ENCODE results near the gene INPP5A.

INPP5A gene

DNA sequence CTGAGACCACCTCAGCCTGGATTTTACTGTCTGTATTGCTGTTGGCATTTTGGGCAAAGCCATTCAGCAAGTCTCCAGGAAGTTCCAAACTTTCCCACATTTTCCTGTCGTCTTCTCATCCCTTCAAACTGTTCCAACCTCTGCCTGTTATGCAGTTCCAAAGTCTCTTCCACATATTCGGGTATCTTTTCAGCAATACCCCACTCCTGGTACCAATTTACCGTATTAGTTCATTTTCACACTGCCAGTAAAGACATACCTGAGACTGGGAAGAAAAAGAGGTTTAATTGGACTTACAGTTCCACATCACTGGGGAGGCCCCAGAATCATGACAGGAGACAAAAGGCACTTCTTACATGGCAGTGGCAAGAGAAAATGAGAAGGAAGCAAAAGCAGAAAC lies 62.8 kb downstream of the INPP5A start:
- H3K27me3 Mint-ChIP-seq (ENCODE audit: low read depth): no peaks in the 10 kb centered on the region
- H3K4me3 Mint-ChIP-seq: no peak overlapping the region
- H3K36me3 Mint-ChIP-seq (ENCODE audit: low read depth): peaks cover 29% of the 10 kb centered on the region
- no peak for TF ChIP-seq CTCF (IDR thresholded peaks at IDR 0.05; ENCODE audit: unreplicated experiment in 3 of 3)
- peaks cover 28% of the 10 kb centered on the region for H3K4me1 Mint-ChIP-seq
- H3K9me3 Mint-ChIP-seq: peaks cover 38% of the 10 kb centered on the region
- no peak overlapping the region for H3K27ac Mint-ChIP-seq

DNA sequence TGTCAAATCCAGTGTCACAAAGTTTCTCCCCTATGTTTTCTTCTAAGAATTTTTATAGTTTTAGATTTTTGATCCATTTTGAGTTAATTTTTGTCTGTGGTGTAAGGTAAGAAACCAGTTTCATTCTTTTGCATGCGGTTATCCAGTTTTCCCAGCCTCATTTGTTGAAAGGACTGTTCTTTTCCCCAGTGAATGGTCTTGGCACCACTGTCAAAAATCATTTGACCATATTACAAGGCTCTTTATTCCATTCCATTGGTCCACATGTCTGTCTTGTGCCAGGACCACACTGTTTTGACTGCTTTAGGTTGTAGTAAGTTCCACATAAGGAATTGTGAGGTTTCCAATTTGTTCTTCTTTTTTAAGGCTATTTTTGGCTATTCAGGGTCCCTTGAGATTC lies 64.0 kb downstream of the INPP5A start:
- Mint-ChIP-seq H3K27me3 (ENCODE audit: low read depth) (no peaks in the 10 kb centered on the region), H3K4me3 (no peak overlapping the region), H3K27ac (no peak overlapping the region), H3K4me1 (peaks cover 29% of the 10 kb centered on the region), H3K36me3 (ENCODE audit: low read depth) (peaks cover 32% of the 10 kb centered on the region), H3K9me3 (peaks cover 40% of the 10 kb centered on the region)
- TF ChIP-seq CTCF (IDR thresholded peaks at IDR 0.05; ENCODE audit: unreplicated experiment in 3 of 3): no peak

DNA sequence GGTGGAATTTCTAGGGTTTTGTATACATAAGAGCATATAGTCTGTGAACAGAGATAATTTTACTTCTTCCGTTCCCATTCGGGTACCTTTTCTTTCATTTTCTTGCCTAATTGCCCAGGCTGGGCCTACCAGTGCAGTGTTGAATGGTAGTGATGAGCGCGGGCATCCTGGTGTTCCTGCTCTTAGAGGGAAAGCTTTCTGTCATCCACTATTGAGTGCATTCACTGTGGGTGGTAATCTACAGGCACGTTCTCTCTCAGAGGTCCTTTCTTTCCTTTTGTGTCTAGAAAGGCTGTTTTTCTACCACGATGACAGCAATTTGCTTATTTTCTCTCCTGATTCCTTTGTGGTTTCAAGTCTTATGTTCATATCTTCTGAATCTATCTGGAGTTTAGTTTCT lies 65.0 kb downstream of the INPP5A start:
- no peak overlapping the region for H3K4me3 Mint-ChIP-seq
- H3K27ac Mint-ChIP-seq: peak overlapping the region in 1 of 3 experiments; percentile 3
- peaks cover 31% of the 10 kb centered on the region for H3K4me1 Mint-ChIP-seq
- H3K9me3 Mint-ChIP-seq: peaks cover 40% of the 10 kb centered on the region
- no peak for TF ChIP-seq CTCF (IDR thresholded peaks at IDR 0.05; ENCODE audit: unreplicated experiment in 3 of 3)
- peaks cover 32% of the 10 kb centered on the region for H3K36me3 Mint-ChIP-seq (ENCODE audit: low read depth)
- peaks cover 5% of the 10 kb centered on the region for H3K27me3 Mint-ChIP-seq (ENCODE audit: low read depth)

- H3K9me3 Mint-ChIP-seq: peaks cover 36% of the 10 kb centered on the region
- peaks cover 25% of the 10 kb centered on the region for H3K4me1 Mint-ChIP-seq
- no peak overlapping the region for H3K27ac Mint-ChIP-seq
- TF ChIP-seq CTCF (IDR thresholded peaks at IDR 0.05; ENCODE audit: unreplicated experiment in 3 of 3): no peak
- no peak overlapping the region for H3K4me3 Mint-ChIP-seq
- peaks cover 5% of the 10 kb centered on the region for H3K27me3 Mint-ChIP-seq (ENCODE audit: low read depth)
- H3K36me3 Mint-ChIP-seq (ENCODE audit: low read depth): peaks cover 27% of the 10 kb centered on the region
Observed at GRCh38 chr10:132603851-132604533, 66.4 kb downstream of the INPP5A start.

- Mint-ChIP-seq H3K36me3 (ENCODE audit: low read depth) (peaks cover 27% of the 10 kb centered on the region), H3K4me1 (peaks cover 25% of the 10 kb centered on the region), H3K9me3 (peaks cover 36% of the 10 kb centered on the region), H3K27me3 (ENCODE audit: low read depth) (peaks cover 5% of the 10 kb centered on the region), H3K4me3 (no peak overlapping the region), H3K27ac (no peak overlapping the region)
- no peak for TF ChIP-seq CTCF (IDR thresholded peaks at IDR 0.05; ENCODE audit: unreplicated experiment in 3 of 3)
Observed at GRCh38 chr10:132604686-132605085, 67.1 kb downstream of the INPP5A start.

DNA sequence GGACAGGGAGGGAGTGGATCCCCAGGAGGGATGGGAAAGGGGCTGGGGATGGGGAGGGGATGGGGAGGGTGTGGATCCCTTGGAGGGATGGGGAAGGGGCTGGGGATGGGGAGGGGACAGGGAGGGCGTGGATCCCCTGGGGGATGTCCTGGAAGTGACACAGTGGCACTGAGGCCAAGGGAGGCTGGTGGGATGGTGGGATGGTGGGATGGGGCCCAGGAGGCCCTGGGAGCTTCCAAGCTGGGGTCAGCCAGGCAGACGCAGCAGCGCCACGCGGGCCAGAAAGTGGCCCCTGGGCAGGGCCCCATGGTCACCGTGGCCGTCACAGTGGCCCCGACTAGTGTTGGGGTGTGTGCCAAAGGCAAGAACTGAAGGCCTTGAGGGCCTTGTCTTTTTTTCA lies 67.8 kb downstream of the INPP5A start:
- peaks cover 22% of the 10 kb centered on the region for H3K36me3 Mint-ChIP-seq (ENCODE audit: low read depth)
- no peak overlapping the region for H3K4me3 Mint-ChIP-seq
- H3K4me1 Mint-ChIP-seq: peaks cover 26% of the 10 kb centered on the region
- peak overlapping the region in 2 of 3 experiments; percentile 71 to 78 for H3K27ac Mint-ChIP-seq
- peaks cover 31% of the 10 kb centered on the region for H3K9me3 Mint-ChIP-seq
- no peak for TF ChIP-seq CTCF (IDR thresholded peaks at IDR 0.05; ENCODE audit: unreplicated experiment in 3 of 3)
- peaks cover 5% of the 10 kb centered on the region for H3K27me3 Mint-ChIP-seq (ENCODE audit: low read depth)

Data from nephron (organoid).